C1 segment of cervical spinal cord (tissue), 14 donors: Measurements from ENCODE around the gene MRPL27.

Experiments used
- DNase-seq, 14 donors: peaks; one replicate each; lab custom pipeline; 2025; lab: John Stamatoyannopoulos, UW

MRPL27 gene

DNA sequence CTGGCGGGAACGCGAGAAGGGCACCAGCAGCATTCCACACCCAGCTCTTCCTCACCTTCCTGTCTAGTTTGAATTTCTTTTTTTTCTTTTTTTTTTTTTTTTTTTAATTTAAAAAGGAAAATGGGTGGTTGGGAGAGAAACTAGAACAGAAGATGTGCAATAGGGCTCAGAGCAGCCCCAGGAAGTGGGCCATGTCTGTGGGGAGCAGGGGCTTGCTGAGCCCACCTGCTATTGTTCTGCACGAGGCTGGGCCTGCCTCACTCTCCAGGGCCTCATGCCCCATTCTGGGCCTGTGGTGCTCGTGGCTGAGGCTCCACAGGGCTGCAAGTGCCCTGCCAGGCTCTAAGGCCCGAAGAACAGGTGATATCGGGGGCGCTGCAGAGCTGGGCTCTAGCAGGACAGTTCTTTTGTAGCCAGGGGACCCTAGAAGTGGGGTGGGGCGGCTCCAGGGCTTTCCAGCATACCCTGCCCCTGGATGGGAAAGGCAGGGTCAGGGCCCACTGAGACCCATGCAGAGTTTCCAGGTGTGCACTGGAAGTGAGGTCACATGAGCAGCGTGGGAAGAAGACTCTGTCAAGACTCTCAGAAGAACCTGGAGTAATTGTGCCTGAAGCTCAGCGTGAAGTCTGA is 12.4 kb downstream of the MRPL27 start:
- no peak for DNase-seq

DNA sequence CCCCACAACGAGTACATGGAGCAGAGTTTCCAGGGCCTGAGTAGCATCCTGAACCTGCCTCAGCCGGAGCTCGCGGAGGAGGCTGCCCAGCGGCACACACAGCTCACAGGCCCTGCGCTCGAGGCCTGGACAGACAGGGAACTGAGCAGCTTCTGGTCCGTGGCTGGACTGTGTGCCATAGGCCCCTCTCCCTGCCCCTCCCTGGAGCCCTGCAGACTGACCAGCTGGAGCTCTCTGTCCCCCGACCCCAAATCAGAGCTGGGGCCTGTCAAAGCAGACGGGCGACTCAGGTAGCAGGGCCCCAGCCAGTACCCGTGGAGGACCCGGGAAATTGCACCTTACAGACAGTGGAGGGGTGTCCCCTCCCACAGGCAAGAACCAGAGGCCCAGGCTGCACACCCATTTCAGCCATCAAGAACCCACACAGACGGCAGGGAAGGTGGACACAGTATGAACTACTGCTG is 13.0 kb downstream of the MRPL27 start:
- no peak for DNase-seq

DNA sequence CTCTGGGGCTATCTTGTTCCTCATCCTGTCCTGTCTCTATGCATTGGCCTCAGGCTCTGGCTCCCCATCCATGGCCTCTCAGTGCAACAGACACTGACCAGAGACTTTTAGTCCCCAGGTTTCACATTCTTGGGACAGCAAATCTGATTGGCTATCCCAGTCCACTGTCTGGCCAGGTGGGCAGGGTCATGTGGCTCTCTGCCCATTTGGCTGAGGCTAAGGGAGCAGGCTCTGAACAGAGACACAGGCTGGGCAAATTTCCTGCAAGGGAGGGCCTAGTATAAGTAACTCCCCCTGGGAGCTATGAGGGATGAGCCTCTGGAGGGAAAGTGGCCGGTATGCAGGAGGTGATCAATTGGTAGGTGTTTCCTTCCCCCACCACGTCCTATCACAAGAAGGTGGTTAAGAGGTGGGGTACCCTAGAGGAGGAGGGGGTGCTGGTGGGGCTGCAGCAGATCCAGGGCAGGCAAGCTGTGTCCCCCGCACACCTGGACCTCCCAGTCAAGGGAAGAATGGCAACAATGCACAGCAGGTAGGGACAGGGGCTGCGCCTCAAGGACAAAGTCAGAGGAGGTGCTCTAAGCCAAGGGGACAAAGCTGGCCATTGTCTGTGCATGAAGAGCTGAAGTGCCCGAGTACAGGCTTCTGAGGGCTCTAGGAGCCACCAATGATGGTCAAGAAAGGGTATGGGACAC is 13.8 kb downstream of the MRPL27 start:
- DNase-seq = no peak

DNA sequence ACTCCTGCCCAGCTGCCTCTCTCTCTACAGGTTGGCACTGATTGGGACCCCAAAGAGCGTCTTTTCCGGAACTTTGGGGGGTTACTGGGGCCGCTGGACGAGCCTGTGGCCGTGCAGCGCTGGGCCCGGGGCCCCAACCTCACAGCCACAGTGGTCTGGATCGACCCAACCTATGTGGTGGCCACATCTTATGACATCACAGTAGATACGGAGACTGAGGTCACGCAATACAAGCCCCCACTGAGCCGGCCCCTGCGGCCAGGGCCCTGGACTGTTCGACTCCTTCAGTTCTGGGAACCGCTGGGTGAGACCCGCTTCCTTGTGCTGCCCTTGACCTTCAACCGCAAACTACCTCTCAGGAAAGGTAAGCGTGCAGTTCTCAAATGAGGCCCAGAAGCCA is 14.8 kb downstream of the MRPL27 start:
- no peak for DNase-seq

DNA sequence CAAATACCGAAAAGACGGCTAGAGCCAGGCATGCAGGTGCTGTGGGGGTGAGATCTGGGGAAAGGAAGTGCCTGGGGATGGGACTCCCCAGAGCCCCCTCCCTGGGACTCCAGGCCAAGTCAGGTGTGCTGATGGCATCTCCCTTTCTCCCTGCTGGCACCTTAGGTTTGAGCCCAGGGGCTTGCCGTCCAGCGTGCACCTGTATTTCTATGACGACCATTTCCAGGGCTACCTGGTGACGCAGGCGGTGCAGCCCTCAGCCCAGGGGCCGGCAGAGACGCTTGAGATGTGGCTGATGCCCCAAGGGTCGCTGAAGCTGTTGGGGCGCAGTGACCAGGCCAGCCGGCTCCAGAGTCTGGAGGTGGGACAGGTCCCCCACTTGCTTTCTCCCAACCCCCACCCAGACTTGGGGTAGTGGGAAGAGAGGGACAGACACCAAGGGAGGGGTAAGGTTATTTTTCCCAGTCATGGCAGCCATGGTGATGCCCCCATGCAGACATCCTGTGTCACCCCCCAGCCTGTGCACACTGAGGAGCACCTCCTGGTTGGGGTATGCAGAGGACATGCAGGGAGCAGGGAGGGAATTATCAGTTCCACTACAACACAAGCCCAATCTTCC is 16.0 kb downstream of the MRPL27 start:
- DNase-seq = no peak

DNA sequence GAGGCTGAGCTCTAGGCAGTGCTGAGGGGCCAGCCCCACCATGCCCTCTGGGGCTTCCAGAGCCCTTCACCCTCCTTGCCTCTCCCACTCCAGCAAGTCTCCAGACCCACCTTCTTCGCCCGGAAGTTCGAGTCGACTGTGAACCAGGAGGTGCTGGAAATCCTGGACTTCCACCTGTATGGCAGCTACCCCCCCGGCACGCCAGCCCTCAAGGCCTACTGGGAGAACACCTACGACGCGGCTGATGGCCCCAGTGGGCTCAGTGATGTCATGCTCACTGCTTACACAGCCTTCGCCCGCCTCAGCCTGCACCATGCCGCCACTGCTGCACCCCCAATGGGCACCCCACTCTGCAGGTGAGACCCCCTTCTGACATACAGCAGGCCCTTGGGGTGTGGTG is 16.6 kb downstream of the MRPL27 start:
- DNase-seq = no peak

DNA sequence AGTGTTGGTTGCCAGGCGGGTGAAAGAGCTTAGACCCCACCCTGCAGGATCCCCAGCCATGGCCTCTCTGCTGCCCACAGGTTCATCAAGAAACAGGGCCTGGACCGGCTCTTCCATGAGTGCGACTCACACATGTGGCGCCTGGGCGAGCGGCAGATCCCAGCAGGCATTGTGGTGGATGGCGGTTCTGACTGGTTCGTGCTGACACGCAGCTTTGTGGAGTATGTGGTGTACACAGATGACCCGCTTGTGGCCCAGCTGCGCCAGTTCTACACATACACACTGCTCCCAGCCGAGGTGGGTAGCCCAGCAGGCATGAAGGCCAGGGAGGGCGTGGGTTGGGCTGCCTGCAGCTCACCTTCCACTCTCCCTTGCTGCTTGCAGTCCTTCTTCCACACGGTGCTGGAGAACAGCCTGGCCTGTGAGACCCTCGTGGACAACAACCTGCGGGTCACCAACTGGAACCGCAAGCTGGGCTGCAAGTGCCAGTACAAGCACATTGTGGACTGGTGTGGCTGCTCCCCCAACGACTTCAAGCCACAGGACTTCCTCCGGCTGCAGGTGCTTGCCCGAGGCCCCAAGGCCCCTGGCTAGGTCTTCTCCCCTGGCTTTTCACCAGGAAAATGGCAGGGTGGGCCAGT is 17.2 kb downstream of the MRPL27 start:
- DNase-seq = no peak

DNA sequence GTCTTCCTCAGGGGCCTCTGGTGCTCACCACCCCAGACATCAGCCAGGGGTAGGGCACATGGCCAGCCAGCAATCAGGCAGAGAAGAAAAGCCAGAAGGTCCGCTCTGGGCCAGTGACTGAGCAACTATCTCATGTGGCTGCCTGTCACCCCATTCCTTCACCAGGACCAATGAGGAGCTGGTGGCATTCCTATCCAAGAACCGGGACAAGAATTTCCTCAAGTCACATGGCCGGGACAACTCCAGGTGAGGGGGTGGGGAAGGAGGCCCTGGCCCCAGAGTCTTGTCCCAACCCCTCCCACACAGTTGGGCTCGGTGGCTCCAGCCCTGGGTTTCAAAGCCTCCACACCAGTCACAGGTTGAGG is 17.7 kb downstream of the MRPL27 start:
- no peak for DNase-seq

DNA sequence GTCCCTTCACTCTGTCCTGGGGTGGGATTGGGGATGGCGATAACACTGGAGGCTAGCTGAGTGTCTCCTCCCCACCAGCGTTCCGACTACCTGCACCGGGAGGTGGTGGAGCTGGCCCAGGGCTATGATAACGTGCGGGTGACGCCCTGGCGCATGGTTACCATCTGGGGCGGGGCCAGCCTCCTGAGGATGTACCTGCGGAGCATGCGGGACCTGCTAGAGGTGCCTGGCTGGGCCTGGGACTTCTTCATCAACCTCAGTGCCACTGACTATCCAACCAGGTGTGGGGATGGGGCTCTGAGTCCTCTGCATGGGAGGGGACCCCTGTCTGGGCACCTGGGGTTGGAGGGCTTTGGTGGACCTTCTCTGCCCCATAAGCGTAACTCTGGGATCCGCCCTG is 18.2 kb downstream of the MRPL27 start:
- DNase-seq = no peak

DNA sequence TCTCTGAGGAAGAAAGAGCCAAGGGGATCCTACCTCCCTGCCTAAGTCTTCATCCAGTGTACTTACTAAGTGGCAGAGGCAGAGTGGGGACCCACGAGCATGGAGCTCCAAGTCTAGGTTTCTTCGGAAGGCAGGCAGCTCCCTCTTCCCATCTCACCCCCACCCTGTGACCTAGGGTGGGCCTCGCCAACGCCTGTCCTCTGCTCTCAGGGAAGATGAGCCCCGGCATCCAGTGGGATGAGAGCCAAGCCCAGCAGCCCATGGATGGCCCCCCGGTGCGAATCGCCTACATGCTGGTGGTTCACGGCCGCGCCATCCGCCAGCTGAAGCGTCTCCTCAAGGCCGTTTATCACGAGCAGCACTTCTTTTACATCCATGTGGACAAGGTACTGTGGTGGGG is 18.8 kb downstream of the MRPL27 start:
- DNase-seq = no peak

DNA sequence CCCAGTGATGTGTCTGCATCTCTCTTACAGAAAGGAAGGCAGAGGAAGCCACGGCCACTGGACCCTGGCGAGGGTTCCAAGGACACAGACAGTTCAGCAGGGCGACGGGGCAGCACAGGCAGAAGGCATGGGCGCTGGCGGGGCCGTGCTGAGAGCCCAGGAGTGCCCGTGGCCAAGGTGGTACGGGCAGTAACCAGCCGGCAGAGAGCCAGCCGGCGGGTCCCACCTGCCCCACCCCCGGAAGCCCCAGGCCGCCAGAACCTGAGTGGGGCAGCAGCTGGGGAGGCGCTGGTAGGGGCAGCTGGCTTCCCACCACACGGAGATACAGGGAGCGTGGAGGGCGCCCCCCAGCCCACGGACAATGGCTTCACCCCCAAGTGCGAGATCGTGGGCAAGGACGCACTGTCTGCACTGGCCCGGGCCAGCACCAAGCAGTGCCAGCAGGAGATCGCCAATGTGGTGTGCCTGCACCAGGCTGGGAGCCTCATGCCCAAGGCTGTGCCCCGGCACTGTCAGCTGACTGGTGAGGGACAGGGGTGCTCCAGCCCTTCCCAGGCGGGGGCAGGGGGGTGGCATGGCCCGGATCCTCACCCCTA is 19.3 kb downstream of the MRPL27 start:
- no peak for DNase-seq

DNA sequence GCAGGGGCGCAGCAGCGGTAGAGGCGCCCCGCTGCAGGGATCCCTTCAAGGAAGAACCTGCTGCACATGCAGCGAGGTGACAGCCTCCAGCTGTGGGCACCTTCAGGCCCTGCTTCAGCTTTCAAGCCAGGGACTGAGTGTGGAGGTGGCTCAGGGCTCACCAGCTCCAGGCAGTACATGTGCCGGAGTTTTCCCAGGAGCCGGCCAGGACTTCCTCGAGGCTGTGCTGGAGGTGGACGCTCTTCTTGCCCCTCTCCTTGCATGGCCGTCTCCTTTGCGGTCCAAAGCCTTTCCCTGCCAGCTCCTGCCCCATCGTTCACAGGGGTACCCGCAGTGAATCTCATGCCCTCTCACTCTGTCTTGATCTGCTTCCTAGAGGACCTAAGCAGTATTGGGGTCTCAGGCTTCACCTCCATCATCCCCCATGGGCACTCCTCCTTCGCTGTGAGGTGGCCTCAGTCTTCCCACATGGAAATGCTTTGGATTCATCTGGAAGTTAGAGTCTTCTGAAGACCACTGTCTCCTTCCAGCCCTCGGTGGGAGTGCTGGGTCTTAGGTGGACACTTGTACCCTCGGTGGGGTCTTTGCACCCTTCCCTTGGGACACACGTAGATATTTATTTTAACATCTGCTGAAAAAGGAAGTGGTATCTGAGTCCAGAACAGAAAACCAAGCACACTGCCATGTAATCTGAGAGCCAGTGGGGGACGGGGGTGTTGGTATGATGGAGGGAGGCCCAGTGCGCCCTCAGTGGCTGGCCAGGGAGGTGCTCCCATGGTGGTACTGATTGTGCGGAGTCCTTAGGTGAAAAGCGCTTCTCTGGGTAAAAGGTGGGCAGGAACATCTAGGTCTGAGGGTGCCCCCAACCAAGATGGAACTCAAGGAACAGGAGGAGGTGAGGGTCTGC is 20.0 kb downstream of the MRPL27 start:
- no peak for DNase-seq

DNA sequence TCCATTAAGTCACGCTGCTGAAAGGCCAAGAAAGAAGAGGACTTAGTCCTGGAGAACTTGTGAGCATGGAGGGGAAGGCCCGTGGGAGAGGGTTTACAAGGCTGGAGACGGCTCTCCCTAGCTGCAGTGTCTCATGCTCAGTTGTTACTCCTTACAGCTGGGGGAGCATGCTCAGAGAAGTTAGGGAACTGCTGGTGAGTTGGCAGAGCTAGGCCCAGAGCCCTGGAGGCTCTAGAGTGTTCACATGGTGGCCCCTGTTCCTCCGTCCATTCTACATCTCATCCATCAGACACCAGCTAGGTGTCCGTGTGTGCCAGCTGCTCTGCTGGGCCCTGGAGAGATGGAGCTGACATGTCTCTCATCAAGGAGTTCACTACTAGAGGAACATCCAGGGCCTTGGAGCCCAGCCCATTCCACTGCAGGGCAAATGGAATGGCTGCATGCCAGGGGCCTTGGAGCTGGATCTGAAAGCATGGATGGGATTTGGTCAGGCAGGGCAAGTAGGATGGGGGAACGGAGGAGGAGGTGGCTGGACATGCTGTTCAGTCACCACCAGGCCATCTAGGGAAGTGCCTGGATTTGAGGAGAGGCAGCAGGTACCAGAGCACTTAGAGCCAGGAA is 20.8 kb downstream of the MRPL27 start:
- peak in 1 of 14 donors; percentile 12 for DNase-seq

DNA sequence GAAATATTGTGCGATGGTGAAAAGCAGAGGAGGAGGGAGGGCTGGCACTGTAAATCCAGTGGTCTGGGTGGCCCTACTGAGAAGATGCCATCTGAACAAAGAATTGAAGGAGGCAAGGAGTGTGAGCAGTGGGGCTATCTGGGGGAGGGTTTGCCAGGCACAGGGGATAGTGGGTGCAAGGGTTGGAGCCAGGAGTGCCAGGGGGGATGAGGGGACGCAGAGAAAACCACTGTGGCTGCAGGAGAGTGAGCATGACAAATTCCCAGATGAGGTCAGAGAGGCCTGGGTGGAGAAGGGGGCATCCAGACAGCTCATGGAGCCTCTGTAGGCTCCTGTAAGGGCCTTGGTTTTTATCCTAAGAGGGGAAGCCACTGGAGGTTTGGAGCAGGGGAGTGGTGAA is 22.3 kb downstream of the MRPL27 start:
- no peak for DNase-seq

DNA sequence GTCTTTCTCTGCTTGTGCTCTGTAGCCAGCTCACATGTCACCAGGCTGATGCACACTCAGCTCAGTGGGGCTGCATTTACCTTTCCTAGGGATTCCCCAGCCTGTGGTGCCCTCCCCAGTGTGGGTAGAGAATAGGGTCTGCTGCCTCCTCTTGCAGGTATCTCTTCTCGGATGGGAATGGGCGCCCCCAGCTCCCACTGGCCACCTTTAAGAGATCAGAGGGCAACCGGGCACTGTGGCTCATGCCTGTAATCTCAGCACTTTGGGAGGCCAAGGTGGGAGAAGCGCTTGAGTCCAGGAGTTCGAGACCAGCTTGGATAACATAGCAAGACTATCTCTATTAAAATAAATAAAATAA is 23.8 kb downstream of the MRPL27 start:
- DNase-seq = no peak

DNA sequence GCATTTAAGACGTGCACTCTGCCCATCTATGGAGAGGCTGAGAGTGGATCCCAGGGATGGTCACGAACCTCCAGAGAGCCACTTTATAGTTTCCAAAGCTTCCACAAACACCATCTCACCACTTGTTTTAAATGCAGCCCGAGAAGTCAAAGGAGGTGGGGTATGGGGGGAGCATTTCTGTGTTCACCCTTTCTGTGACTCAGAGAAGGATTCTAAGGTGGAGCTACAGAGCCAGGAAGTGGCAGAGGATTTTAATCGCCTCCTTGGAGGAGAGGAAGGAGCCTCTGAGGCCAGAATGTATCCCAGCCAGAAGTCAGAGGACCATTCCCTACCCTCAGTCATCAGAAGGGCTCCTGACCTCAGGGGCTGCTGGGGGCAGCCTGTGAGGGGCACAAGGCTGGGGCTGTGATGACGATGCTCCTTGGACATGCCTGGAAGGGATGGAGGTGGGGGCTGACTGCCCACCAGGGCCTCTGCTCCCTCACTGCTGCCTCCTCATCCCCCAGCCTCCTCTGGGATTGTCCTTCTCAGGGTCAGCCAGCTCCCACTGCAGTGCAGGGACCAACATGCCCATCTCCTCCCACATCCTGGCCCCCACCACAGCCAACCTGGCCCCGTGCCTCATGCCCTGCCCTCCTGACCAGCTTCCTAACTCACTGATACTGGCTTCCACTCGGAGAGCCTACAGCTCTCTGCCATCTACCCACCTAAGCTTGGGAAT is 24.3 kb downstream of the MRPL27 start:
- no peak for DNase-seq

DNA sequence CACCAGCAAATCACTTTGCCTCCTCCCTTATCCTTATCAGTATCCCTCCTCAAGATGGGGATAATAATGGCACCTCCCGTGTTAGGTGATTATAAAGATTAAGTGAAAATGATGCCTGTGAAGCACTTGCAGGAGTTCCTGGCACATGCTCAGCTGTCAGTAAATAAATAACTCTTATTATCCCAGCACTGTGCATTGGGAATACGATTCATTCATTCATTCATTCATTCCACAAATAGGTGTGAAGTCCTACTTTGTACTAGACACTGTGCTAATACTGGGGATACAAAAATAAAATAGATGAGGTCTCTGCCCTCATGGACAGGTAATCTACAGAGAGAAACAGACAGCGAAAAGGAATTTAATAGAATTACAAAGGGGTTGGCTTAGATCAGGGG is 25.1 kb downstream of the MRPL27 start:
- no peak for DNase-seq

DNA sequence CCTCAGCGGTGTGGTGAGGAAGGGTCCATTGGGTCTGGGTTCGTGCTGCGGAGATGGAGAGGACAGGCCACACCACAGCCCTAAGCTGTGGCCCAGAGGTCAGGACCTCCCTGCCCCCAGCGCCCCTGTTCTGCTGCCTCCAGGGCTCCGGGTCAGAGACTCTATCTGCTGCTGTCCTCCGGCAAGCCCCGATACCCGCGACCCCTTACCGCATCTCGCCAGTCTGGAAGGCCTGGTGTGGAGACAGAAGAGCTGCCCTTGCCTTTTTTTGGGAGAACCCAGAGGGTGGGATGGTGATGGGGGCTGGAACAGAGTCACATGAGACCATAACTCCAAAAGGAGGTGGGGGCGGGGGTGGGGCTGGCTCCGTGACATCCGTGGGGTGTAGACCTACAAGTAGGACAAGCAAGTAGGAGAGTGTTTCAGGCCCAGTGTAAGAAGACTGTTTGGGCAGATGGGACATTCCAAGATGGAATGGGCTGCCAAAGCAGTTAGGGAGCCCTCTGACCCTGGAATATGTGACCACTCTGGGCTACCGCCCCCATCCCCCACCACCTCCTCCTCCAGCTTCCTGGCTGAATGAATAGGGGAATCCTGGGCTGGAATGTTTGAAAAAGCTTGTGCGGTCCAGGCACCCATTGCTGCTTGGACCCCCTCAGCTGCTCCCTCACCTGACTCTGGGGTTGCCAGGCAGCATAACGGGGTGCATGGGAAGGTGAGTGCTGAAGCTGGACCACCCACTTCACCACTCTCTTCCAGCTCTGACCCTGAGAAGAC is 25.7 kb downstream of the MRPL27 start:
- no peak for DNase-seq
